ENCODE results near the gene NUCB1. TPM values are rescaled to one million over a fixed set of nuclear protein-coding genes. Genes with fewer than 3 reads are reported as not detected.

Gene NUCB1
- total RNA-seq, 1 donor from 2014 or later: 107 TPM

Small RNAs within 50 kb of the gene (small RNA-seq; reads per million reads assigned to genes)
- not detected for gene AC026803.1

Other genes with a start within 250 kb of the NUCB1 start
- gene NTN5, start 227.3 kb upstream of the NUCB1 start, total RNA-seq: under 0.01 TPM
- gene FUT2, start 204.3 kb upstream of the NUCB1 start, total RNA-seq: not detected
- 5.2 TPM for gene MAMSTR, start 180.6 kb upstream of the NUCB1 start, total RNA-seq
- gene RASIP1, start 159.7 kb upstream of the NUCB1 start, total RNA-seq: 23.5 TPM
- 0.52 TPM for gene IZUMO1, start 153.4 kb upstream of the NUCB1 start, total RNA-seq
- gene FUT1, start 147.7 kb upstream of the NUCB1 start, total RNA-seq: 1.0 TPM
- not detected for gene FGF21, start 144.8 kb upstream of the NUCB1 start, total RNA-seq
- gene BCAT2, start 89.3 kb upstream of the NUCB1 start, total RNA-seq: 13.6 TPM
- 0.52 TPM for gene HSD17B14, start 63.8 kb upstream of the NUCB1 start, total RNA-seq
- 14.1 TPM for gene PLEKHA4, start 31.7 kb upstream of the NUCB1 start, total RNA-seq
- gene PPP1R15A, start 27.9 kb upstream of the NUCB1 start, total RNA-seq: 26.1 TPM
- not detected for gene TULP2, start 1.6 kb upstream of the NUCB1 start, total RNA-seq
- not detected for gene DHDH, start 33.4 kb downstream of the NUCB1 start, total RNA-seq
- 20.4 TPM for gene BAX, start 54.6 kb downstream of the NUCB1 start, total RNA-seq
- gene FTL, start 65.0 kb downstream of the NUCB1 start, total RNA-seq: 470 TPM
- gene GYS1, start 93.0 kb downstream of the NUCB1 start, total RNA-seq: 42.8 TPM
- gene RUVBL2, start 93.6 kb downstream of the NUCB1 start, total RNA-seq: 101 TPM
- not detected for gene LHB, start 116.8 kb downstream of the NUCB1 start, total RNA-seq
- not detected for gene CGB3, start 124.0 kb downstream of the NUCB1 start, total RNA-seq
- gene CGB2, start 131.6 kb downstream of the NUCB1 start, total RNA-seq: not detected
- gene CGB1, start 136.6 kb downstream of the NUCB1 start, total RNA-seq: not detected
- gene CGB5, start 143.5 kb downstream of the NUCB1 start, total RNA-seq: not detected
- gene CGB8, start 148.8 kb downstream of the NUCB1 start, total RNA-seq: not detected
- 0.52 TPM for gene CGB7, start 157.4 kb downstream of the NUCB1 start, total RNA-seq
- not detected for gene NTF4, start 164.5 kb downstream of the NUCB1 start, total RNA-seq
- 3.7 TPM for gene KCNA7, start 172.4 kb downstream of the NUCB1 start, total RNA-seq
- gene SNRNP70, start 185.1 kb downstream of the NUCB1 start, total RNA-seq: 103 TPM
- 18.3 TPM for gene LIN7B, start 214.1 kb downstream of the NUCB1 start, total RNA-seq
- gene C19orf73, start 218.8 kb downstream of the NUCB1 start, total RNA-seq: not detected
- 3.1 TPM for gene PPFIA3, start 219.2 kb downstream of the NUCB1 start, total RNA-seq

Data from skeletal muscle tissue (tissue), 2 donors.